ENCODE measurements around the gene FMOD. TPM values are rescaled to one million over a fixed set of nuclear protein-coding genes. Genes with fewer than 3 reads are reported as not detected.

Gene FMOD
- total RNA-seq, 1 donor: 6.6 TPM

GRCh38 chr1:203328714-203329122 is 22.2 kb downstream of the FMOD start:
- DNase-seq (ENCODE audit: low read depth): no peak
- no peak for TF ChIP-seq CTCF (IDR thresholded peaks at IDR 0.05; ENCODE audit: insufficient read depth, low read length)
- H3K4me3 ChIP-seq (ENCODE audit: low read depth, low read length): no peak overlapping the region

GRCh38 chr1:203327684-203328457 is 23.1 kb downstream of the FMOD start:
- peak overlapping the region; percentile 55 for H3K4me3 ChIP-seq (ENCODE audit: low read depth, low read length)
- DNase-seq (ENCODE audit: low read depth): peak; percentile 66
- TF ChIP-seq CTCF (IDR thresholded peaks at IDR 0.05; ENCODE audit: insufficient read depth, low read length): peak; percentile 48

- peak overlapping the region; percentile 63 for H3K4me3 ChIP-seq (ENCODE audit: low read depth, low read length)
- peak; percentile 83 for DNase-seq (ENCODE audit: low read depth)
- no peak for TF ChIP-seq CTCF (IDR thresholded peaks at IDR 0.05; ENCODE audit: insufficient read depth, low read length)
Measured at GRCh38 chr1:203326830-203327683, 23.9 kb downstream of the FMOD start.

GRCh38 chr1:203325418-203326091 is 25.4 kb downstream of the FMOD start:
- no peak for DNase-seq (ENCODE audit: low read depth)
- TF ChIP-seq CTCF (IDR thresholded peaks at IDR 0.05; ENCODE audit: insufficient read depth, low read length): no peak
- H3K4me3 ChIP-seq (ENCODE audit: low read depth, low read length): no peak overlapping the region

- no peak for TF ChIP-seq CTCF (IDR thresholded peaks at IDR 0.05; ENCODE audit: insufficient read depth, low read length)
- peak; percentile 40 for DNase-seq (ENCODE audit: low read depth)
- no peak overlapping the region for H3K4me3 ChIP-seq (ENCODE audit: low read depth, low read length)
Measured at GRCh38 chr1:203325026-203325417, 25.9 kb downstream of the FMOD start.

GRCh38 chr1:203324105-203325025 is 26.6 kb downstream of the FMOD start:
- no peak overlapping the region for H3K4me3 ChIP-seq (ENCODE audit: low read depth, low read length)
- no peak for TF ChIP-seq CTCF (IDR thresholded peaks at IDR 0.05; ENCODE audit: insufficient read depth, low read length)
- peak; percentile 56 for DNase-seq (ENCODE audit: low read depth)
